HepG2 (cell line): Measurements from ENCODE around the gene TRPV2. TPM values are rescaled to one million over a fixed set of nuclear protein-coding genes. Genes with fewer than 3 reads are reported as not detected.

Experiments used
- ATF2 ChIP-seq: sonication (generic); formaldehyde crosslinking; IDR thresholded peaks from 2 replicates; pipeline ENCODE4 v1.4.0; 2020; ENCODE audit warnings: missing genetic modification reagents
- BATF2 ChIP-seq: sonication (generic); formaldehyde crosslinking; IDR thresholded peaks from 2 replicates; pipeline ENCODE4 v1.8.0; 2022; ENCODE audit warnings: mild to moderate bottlenecking, missing genetic modification reagents, moderate library complexity
- HOXA7 ChIP-seq: sonication (generic); formaldehyde crosslinking; IDR thresholded peaks from 2 replicates; pipeline ENCODE4 v1.8.1; 2022; ENCODE audit warnings: mild to moderate bottlenecking, missing genetic modification reagents, moderate library complexity
- HOXD1 ChIP-seq: sonication (generic); formaldehyde crosslinking; IDR thresholded peaks from 2 replicates; pipeline ENCODE4 v1.5.0; 2020; ENCODE audit warnings: missing genetic modification reagents
- NAIF1 ChIP-seq: sonication (generic); formaldehyde crosslinking; IDR thresholded peaks from 2 replicates; pipeline ENCODE4 v1.5.0; 2020; ENCODE audit warnings: mild to moderate bottlenecking, missing genetic modification reagents, borderline replicate concordance
- PAWR ChIP-seq: sonication (generic); formaldehyde crosslinking; IDR thresholded peaks from 2 replicates; pipeline ENCODE4 v1.4.0; 2020; ENCODE audit warnings: missing genetic modification reagents, mild to moderate bottlenecking, borderline replicate concordance
- ZNF33A ChIP-seq: sonication (generic); formaldehyde crosslinking; IDR thresholded peaks from 2 replicates; pipeline ENCODE4 v1.5.1; 2020; ENCODE audit warnings: missing genetic modification reagents, mild to moderate bottlenecking, moderate library complexity, borderline replicate concordance
- ZNF580 ChIP-seq: IDR thresholded peaks from 2 replicates; pipeline ENCODE4 v1.6.1; 2016; ENCODE audit warnings: low read depth, borderline replicate concordance
- ZNF619 ChIP-seq: sonication (generic); formaldehyde crosslinking; IDR thresholded peaks from 2 replicates; pipeline ENCODE4 v1.4.0; 2020; ENCODE audit warnings: mild to moderate bottlenecking, missing genetic modification reagents
- polyA plus RNA-seq, 8 experiments: library from polyadenylated mRNA; depleted of rRNA in 3 of 8; stranded (reverse) in 7 of 8; unstranded in 1 of 8; fragments of >200 nt; fragmentation: Illumina TruSeq in 4 of 8; extraction: Trizol in 4 of 8; gene quantifications; 2 replicates each; pipeline versions ENCODE4 v1.2.1 to v1.2.3, GENCODE V29; 2011 to 2016; ENCODE audit warnings: low read depth in 4 of 8, missing spikeins in 1 of 8, mixed read lengths in 1 of 8; ENCODE audit not compliant: insufficient read depth in 1 of 8
- total RNA-seq, 5 experiments: library from RNA; depleted of rRNA; stranded (reverse); fragments of >200 nt; fragmentation: Illumina TruSeq; extraction: Trizol; gene quantifications; 2 replicates each; pipeline ENCODE4 v1.2.3, GENCODE V29; 2016; ENCODE audit warnings: low read depth in 1 of 5
- TF ChIP-seq, protein P1 (sequence below): sonication (generic); formaldehyde crosslinking; IDR thresholded peaks from one replicate; pipeline ENCODE4 v1.5.1; 2020; ENCODE audit warnings: mild to moderate bottlenecking, missing genetic modification reagents; ENCODE audit errors: not compliant biosample characterization
- TF ChIP-seq, protein P2 (sequence below): sonication (generic); formaldehyde crosslinking; IDR thresholded peaks from 2 replicates; pipeline ENCODE4 v1.5.1; 2020; ENCODE audit warnings: missing genetic modification reagents, mild to moderate bottlenecking, borderline replicate concordance
- TF ChIP-seq, protein P3 (sequence below): sonication (generic); formaldehyde crosslinking; IDR thresholded peaks from 2 replicates; pipeline ENCODE4 v1.8.0; 2022; ENCODE audit warnings: missing genetic modification reagents, mild to moderate bottlenecking, inconsistent platforms, borderline replicate concordance

The TRPV2 gene
- total and polyA plus RNA-seq, 2 of the 13 experiments (the other 11 are each of a cell fraction or from before 2014, with no cell fraction given) = 13.6 to 21.3 TPM

- TF ChIP-seq, protein P1, sequence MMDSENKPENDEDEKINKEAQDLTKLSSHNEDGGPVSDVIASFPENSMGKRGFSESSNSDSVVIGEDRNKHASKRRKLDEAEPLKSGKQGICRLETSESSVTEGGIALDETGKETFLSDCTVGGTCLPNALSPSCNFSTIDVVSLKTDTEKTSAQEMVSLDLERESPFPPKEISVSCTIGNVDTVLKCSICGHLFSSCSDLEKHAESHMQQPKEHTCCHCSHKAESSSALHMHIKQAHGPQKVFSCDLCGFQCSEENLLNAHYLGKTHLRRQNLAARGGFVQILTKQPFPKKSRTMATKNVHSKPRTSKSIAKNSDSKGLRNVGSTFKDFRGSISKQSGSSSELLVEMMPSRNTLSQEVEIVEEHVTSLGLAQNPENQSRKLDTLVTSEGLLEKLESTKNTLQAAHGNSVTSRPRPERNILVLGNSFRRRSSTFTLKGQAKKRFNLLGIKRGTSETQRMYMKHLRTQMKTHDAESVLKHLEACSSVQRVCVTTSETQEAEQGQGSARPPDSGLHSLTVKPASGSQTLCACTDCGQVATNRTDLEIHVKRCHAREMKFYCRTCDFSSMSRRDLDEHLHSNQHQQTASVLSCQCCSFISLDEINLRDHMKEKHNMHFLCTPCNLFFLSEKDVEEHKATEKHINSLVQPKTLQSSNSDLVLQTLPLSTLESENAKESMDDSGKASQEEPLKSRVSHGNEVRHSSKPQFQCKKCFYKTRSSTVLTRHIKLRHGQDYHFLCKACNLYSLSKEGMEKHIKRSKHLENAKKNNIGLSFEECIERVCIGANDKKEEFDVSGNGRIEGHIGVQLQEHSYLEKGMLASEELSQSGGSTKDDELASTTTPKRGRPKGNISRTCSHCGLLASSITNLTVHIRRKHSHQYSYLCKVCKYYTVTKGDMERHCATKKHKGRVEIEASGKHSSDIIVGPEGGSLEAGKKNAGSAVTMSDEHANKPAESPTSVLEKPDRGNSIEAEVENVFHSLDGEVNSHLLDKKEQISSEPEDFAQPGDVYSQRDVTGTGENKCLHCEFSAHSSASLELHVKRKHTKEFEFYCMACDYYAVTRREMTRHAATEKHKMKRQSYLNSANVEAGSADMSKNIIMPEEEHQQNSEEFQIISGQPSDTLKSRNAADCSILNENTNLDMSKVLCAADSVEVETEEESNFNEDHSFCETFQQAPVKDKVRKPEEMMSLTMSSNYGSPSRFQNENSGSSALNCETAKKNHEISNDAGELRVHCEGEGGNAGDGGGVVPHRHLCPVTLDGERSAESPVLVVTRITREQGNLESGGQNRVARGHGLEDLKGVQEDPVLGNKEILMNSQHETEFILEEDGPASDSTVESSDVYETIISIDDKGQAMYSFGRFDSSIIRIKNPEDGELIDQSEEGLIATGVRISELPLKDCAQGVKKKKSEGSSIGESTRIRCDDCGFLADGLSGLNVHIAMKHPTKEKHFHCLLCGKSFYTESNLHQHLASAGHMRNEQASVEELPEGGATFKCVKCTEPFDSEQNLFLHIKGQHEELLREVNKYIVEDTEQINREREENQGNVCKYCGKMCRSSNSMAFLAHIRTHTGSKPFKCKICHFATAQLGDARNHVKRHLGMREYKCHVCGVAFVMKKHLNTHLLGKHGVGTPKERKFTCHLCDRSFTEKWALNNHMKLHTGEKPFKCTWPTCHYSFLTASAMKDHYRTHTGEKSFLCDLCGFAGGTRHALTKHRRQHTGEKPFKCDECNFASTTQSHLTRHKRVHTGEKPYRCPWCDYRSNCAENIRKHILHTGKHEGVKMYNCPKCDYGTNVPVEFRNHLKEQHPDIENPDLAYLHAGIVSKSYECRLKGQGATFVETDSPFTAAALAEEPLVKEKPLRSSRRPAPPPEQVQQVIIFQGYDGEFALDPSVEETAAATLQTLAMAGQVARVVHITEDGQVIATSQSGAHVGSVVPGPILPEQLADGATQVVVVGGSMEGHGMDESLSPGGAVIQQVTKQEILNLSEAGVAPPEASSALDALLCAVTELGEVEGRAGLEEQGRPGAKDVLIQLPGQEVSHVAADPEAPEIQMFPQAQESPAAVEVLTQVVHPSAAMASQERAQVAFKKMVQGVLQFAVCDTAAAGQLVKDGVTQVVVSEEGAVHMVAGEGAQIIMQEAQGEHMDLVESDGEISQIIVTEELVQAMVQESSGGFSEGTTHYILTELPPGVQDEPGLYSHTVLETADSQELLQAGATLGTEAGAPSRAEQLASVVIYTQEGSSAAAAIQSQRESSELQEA (CRISPR knock-in tag) = no peak
- TF ChIP-seq ZNF580 (CRISPR knock-in tag) = 0 out of 2 replicates have a peak, but pooled peaks have one; percentile 25
- TF ChIP-seq ZNF33A (CRISPR knock-in tag) = no peak
- TF ChIP-seq ZNF619 (CRISPR knock-in tag) = no peak
- peak; percentile 69 for TF ChIP-seq ATF2
- TF ChIP-seq, protein P2, sequence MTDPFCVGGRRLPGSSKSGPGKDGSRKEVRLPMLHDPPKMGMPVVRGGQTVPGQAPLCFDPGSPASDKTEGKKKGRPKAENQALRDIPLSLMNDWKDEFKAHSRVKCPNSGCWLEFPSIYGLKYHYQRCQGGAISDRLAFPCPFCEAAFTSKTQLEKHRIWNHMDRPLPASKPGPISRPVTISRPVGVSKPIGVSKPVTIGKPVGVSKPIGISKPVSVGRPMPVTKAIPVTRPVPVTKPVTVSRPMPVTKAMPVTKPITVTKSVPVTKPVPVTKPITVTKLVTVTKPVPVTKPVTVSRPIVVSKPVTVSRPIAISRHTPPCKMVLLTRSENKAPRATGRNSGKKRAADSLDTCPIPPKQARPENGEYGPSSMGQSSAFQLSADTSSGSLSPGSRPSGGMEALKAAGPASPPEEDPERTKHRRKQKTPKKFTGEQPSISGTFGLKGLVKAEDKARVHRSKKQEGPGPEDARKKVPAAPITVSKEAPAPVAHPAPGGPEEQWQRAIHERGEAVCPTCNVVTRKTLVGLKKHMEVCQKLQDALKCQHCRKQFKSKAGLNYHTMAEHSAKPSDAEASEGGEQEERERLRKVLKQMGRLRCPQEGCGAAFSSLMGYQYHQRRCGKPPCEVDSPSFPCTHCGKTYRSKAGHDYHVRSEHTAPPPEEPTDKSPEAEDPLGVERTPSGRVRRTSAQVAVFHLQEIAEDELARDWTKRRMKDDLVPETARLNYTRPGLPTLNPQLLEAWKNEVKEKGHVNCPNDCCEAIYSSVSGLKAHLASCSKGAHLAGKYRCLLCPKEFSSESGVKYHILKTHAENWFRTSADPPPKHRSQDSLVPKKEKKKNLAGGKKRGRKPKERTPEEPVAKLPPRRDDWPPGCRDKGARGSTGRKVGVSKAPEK (CRISPR knock-in tag) = no peak
- TF ChIP-seq HOXD1 = no peak
- no peak for TF ChIP-seq PAWR (CRISPR knock-in tag)
- TF ChIP-seq, protein P3, sequence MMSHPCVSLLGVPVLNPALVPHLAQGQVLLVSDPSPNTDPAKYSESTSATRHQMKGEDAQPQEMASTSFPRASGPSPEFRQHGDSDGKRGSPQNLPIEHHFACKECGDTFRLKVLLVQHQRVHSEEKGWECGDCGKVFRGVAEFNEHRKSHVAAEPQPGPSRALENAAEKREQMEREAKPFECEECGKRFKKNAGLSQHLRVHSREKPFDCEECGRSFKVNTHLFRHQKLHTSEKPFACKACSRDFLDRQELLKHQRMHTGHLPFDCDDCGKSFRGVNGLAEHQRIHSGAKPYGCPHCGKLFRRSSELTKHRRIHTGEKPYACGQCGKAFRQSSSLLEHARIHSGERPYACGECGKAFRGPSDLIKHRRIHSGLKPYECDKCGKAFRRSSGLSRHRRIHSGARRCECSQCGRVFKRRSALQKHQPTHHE (CRISPR knock-in tag) = no peak
- TF ChIP-seq NAIF1 (CRISPR knock-in tag) = peak; percentile 71
- 0 out of 2 replicates have a peak, but pooled peaks have one; percentile 31 for TF ChIP-seq BATF2 (CRISPR knock-in tag)
- TF ChIP-seq HOXA7 = no peak
These were observed 34.5 kb upstream of the TRPV2 start, which contains the start of gene UBB (continued) for GRCh38 chr17:16380640-16381495.
